Activated T-cell treated with anti-CD3 and anti-CD28 coated beads for 4 hours (primary cell): Measurements from ENCODE around the gene HMX1.

Source experiments
- DNase-seq: peaks from one replicate; pipeline ENCODE4 v3.0.0-alpha.2; 2020

Gene HMX1

GRCh38 chr4:8909548-8909947 lies 37.9 kb upstream of the HMX1 start:
- DNase-seq, result no peak

- DNase-seq, result no peak
Observed at GRCh38 chr4:8908206-8908893, 36.7 kb upstream of the HMX1 start.

- DNase-seq, result no peak
Observed at GRCh38 chr4:8907596-8908205, 36.1 kb upstream of the HMX1 start.

- DNase-seq, result no peak
Observed at GRCh38 chr4:8906991-8907595, 35.5 kb upstream of the HMX1 start.

- DNase-seq, result no peak
Observed at GRCh38 chr4:8906668-8906970, 35.0 kb upstream of the HMX1 start.

- no peak for DNase-seq
Observed at GRCh38 chr4:8905773-8906667, 34.4 kb upstream of the HMX1 start.

- no peak for DNase-seq
Observed at GRCh38 chr4:8905226-8905772, 33.7 kb upstream of the HMX1 start.

GRCh38 chr4:8904666-8905065 lies 33.0 kb upstream of the HMX1 start:
- no peak for DNase-seq

GRCh38 chr4:8904041-8904501 lies 32.4 kb upstream of the HMX1 start:
- DNase-seq, result no peak

GRCh38 chr4:8901335-8901734 lies 29.7 kb upstream of the HMX1 start:
- no peak for DNase-seq

GRCh38 chr4:8900588-8900987 lies 28.9 kb upstream of the HMX1 start:
- DNase-seq, result no peak

- no peak for DNase-seq
Observed at GRCh38 chr4:8898419-8898818, 26.8 kb upstream of the HMX1 start.

GRCh38 chr4:8897251-8898167 lies 25.9 kb upstream of the HMX1 start:
- no peak for DNase-seq

- no peak for DNase-seq
Observed at GRCh38 chr4:8896506-8896905, 24.9 kb upstream of the HMX1 start.

- no peak for DNase-seq
Observed at GRCh38 chr4:8896071-8896470, 24.4 kb upstream of the HMX1 start.

GRCh38 chr4:8895295-8895694 lies 23.7 kb upstream of the HMX1 start:
- no peak for DNase-seq

- DNase-seq, result no peak
Observed at GRCh38 chr4:8894424-8894816, 22.8 kb upstream of the HMX1 start.

GRCh38 chr4:8893624-8894423 lies 22.2 kb upstream of the HMX1 start:
- DNase-seq, result no peak

GRCh38 chr4:8893227-8893623 lies 21.6 kb upstream of the HMX1 start:
- DNase-seq, result no peak

GRCh38 chr4:8892556-8893226 lies 21.1 kb upstream of the HMX1 start:
- DNase-seq, result no peak
